Measurements from ENCODE around the gene NPFF.

GRCh38 chr12:53506450-53506785 lies 866 bp downstream of the NPFF start:
- TF ChIP-seq EZH2 (IDR thresholded peaks at IDR 0.05; ENCODE audit: insufficient read depth, poor library complexity, severe bottlenecking) (no peak), EZH2phosphoT487 (IDR thresholded peaks at IDR 0.05; ENCODE audit: insufficient read depth, low read depth) (no peak)

Data from GM23248 (cell line).